ENCODE results near the gene PIP5K1A.
"Not testable (repeated sequence)": the region's sequence is repeated elsewhere in the genome, so short reads cannot be mapped to it uniquely, and the experiment has no call there.

Gene PIP5K1A

DNA sequence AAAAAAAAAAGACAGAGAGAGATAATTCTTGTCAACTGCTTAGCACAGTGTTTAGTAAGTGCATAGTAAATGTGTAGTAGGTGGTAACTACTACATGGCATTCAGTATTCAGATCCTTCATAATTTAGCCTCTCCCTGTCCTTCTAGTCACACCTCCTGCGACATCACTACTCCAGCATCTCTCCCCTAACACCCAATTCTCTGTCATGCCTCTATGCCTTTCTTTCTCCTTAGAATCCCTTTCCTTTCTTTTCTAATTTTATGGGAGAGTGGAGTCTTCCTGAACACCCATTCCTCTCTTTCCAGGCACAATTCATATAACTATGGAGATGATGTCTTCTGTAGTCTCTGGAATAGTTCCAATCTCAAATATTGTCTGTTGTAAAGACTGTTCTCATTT is 4.5 kb upstream of the PIP5K1A start:
- DNase-seq, result no peak

DNA sequence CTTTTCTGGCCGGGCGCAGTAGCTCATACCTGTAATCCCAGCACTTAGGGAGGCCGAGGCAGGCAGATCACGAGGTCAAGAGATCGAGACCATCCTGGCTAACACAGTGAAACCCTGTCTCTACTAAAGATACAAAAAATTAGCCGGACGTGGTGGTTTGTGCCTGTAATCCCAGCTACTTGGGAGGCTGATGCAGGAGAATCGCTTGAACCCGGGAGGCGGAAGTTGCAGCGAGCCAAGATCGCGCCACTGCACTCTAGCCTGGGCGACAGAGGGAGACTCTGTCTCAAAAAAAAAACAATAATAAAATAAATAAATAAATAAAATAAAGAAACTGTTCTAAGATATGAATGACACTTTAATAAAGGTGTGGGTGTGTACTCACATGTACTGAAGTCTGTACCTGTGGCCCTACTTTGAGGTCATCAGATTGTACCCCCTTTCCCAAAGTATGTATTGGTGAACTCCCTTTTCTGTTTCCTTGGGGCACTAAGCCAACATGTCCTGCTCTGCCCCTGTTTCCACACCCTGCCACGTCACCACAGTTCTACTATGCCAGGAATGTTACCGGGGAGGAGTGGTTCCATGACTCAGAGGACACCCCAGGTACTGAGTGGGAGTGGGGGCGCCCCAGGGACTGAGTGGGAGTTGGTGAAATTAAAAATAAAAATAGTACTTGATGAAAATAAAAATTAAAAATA is 3.3 kb upstream of the PIP5K1A start:
- DNase-seq, result not testable (repeated sequence)

DNA sequence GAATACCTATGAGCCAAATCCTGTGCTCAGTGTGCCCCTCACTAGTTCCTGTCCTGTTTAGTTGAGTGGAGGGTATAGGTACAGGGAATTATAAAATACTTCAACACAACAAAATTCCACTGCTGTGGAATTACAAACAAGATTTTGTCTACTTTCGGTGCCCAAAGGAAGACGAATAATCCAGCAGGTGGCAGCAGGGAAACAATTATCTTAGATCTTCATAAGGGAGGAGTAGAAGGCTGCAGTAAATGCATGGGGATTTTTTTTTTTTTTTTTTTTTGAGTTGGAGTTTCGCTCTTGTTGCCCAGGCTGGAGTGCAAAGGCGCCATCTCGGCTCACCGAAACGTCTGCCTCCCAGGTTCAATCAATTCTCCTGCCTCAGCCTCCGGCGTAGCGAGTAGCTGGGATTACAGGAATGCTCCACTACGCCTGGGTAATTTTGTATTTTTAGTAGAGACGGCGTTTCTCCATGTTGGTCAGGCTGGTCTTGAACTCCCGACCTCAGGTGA is 2.0 kb upstream of the PIP5K1A start:
- DNase-seq, result peak; percentile 52

DNA sequence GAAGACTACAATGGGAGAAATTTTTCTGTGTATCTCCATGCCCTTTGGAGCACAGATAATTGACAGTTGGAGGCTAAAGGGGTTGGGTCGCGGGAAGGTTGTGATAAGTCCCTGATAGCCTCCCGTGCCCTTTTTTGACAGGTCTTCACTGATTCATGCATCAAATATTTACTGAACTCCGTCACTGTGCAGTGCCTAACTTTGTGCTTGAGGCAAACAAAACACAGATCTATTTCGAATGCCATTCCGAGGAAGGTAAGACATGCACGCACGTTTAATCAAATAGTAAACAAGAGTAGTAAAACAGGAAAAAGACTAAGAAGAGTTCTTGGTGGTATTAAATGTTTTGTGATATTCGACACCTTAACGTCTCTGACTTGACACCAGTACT is 494 bp upstream of the PIP5K1A start:
- DNase-seq, result peak; percentile 44

DNA sequence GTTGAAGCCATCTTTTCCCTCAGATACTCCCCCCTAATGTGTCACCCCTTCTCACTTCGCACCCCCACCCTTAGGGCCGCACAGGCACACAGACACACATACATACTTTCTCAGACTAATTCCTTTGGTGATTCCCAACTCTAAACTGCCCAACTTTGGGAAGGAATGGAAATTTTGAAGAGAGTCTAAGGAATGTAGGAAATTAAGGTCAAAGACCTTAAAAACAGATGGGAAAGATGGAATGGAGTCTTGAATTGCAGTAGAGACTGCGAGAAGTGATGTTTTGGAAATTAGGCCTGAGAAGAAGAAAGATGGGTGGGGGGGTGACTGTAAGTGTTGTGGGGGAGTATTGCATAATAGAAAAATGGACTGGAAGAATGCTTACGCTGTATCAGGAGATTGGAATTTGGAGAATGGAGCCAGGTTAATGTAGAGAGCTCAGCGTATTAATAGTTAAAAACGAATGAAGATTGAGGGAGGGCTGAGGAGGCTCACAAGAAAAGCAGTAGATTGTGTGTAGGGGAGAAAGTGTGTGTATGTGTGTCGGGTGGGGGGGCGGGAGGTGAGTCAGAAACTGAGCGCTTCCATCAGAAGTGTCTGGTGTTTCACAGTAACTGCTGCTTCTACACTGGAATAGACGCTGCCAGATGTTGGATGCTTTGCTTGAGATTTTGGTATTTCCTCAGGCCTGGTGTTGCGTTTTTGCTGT is 1.7 kb downstream of the PIP5K1A start:
- DNase-seq, result no peak

DNA sequence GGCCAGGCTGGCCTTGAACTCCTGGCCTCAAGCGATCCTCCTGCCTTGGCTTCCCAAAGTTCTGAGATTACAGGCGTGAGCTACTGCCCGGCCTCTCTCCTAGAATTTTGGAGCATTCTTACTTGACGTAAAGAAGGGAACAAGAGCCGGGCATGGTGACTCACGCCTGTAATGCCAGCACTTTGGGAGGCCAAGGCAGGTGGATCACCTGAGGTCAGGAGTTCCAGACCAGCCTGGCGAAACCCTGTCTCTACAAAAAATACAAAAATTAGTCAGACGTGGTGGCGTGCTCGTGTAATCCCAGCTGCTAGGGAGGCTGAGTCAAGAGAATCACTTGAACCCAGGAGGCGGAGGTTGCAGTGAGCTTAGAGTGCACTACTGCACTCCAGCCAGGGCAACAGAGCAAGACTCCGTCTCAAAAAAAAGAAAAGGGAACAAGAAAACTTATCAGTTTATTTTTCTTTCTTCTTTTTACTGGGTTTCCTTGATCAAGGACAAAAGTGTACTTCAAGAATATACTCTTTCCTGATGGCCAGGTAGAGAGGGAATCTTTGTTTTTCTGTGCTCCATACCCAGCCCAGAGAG is 7.1 kb downstream of the PIP5K1A start:
- not testable (repeated sequence) for DNase-seq

DNA sequence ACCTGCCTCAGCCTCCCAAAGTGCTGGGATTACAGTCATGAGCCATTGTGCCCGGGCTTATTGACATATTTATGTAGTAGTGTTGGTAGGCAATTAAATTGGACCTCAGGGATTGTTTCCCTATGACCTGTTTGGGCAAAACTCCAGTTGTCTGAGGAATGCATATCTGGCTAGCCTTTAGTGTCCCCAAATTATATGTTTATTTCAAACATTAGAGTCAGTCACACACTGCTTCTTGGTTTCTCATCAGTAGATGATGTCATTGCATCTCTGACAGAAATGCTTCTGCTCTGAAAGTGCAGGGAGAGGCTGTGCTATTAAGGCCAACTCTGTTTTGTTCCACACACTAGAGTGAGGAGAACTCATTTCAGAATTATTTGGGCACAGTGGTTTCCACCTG is 12.5 kb downstream of the PIP5K1A start:
- no peak for DNase-seq

DNA sequence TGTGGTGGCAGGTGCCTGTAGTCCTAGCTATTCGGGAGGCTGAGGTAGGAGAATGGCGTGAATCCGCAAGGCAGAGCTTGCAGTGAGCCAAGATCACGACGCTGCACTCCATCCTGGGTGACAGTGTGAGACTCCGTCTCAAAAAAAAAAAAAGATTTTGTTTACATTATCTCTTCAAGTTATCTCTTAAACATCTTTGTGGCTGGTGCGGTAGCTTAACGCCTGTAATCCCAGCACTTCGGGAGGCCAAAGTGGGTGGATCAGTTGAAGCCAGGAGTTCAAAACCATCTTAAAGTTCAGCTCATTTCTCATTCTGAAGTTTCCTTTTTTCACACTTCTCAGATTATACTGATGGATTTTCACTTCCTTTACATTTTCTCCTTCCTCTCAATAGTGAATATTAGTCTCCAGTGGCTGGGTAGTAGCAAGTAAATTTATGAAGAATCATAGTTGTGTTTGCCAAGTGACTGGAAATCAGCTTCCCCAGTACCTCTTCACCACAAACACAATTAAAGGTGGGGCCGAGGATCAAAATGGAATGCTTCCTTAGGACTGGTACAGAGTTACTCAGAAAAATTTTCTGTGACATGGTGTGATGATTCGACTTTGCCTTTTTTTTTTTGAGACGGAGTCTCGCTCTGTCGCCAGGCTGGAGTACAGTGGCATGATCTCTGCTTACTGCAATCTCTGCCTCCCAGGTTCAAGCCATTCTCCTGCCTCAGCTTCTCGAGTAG is 13.8 kb downstream of the PIP5K1A start:
- no peak for DNase-seq

DNA sequence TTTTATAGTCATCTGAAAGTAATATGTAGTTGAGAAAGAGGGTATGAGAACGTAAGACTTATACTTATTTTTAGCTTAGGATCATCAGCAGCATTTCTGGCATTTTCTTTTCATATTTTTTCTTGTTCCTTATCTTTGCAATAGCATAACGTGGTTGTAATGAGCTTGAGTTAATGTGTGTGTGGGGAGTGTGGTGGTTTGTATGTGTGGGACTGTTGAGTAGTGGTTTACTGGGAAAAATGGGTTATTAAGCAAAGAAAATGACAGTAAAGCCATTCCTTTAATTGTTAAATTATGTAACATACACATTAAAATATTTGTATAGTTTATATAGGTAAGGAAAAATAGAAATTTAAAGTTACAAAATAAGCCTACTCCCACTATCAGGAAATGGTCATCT is 15.2 kb downstream of the PIP5K1A start:
- DNase-seq, result no peak

DNA sequence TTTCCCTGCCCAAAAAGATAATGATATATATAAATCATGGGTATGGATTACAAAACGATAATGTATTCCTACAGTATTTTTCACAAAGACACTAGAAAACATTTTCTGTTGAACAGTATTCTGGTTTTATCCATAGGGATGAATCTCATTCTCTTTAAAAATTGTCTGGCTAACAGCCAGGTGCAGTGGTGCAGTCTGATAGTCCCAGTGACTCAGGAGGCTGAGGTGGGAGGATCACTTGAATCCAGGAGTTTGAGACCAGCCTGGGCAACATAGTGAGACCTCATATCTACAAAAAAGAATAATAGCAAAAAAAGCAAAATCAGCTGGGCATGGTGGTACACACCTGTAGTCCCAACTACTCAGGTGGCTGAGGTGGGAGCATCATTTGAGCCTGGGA is 23.3 kb downstream of the PIP5K1A start:
- DNase-seq, result no peak

DNA sequence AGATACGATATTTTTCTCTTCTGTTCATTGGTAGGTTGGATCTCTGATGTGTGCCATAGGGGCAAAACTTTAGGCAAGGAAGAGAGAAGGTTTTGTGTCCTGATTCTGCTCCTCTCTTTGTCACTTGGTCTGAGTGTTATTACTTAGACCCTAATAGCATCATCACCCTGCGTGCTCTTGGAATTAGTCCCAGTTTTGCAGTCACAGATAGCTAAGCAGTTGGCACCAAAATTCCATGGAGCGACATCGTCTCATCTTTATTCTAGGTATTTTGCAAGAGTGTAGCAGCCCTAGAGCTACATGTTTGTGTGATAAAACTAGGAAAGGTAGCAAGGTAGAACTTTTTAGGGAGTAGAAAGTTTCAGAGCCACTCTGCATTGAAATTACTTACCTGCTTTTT is 23.8 kb downstream of the PIP5K1A start:
- DNase-seq, result no peak

DNA sequence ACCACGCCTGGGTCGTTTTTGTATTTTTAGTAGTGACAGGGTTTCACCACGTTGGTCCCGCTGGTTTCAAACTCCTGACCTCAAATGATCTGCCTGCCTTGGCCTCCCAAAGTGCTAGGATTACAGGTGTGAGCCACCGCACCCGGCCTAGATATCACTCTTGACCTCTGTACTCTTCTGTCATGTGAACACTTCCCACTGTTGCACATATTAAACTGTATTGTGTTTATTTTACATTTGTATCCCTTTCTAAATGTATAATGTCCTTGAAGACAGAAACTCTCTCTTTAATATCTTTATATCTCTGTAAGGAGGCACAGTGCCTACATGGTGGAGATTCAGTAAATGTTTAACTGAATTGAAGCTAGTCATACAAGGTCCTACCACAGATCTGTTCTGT is 36.9 kb downstream of the PIP5K1A start:
- no peak for DNase-seq

DNA sequence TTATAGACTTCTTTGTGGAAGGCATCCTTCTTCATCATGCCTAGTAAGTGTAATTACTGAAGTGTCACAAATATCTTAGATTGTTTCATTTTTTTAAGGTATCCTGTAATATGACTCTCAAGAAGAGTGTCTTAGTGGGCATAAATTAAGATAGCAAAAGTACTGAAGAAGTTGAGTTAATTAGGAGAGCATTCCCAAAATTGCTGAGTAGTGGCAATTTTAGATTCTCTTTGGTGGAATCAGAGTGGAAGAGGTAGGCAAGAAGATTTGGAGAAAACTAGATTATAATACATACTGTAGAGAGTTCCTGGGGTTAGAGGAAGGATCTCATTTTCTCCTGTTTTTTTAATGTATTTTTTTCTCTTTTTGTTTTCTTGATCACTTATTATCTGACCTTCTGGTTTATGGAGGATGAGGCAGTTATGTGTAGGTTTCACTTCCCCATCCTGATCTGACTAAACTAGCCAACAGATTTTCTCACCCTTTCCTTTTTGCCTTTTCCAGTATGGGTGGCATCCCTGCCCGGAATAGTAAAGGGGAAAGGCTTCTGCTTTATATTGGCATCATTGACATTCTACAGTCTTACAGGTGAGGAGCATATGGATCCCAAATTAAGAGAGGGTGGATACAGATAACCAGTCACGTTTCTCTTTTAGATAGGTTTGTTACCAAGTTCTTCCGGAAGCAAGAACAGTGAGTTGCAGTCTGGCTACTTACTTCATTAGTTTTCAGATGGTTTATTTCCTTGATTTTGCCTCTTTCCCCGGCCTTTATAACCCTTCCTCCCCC is 39.5 kb downstream of the PIP5K1A start:
- no peak for DNase-seq

DNA sequence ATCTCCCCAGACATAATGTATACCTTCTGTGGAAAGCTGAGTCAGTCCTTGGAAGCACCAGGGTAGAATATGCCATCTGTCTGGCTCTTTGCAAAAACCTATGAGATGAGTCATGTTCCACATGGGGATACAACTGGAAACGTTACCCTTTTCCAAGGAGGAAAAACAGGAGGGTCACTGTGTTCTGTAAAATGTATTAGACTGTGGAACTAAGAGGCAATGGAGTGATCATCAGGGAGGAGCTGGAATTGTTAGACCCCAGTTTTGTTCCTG is 40.1 kb downstream of the PIP5K1A start:
- no peak for DNase-seq

DNA sequence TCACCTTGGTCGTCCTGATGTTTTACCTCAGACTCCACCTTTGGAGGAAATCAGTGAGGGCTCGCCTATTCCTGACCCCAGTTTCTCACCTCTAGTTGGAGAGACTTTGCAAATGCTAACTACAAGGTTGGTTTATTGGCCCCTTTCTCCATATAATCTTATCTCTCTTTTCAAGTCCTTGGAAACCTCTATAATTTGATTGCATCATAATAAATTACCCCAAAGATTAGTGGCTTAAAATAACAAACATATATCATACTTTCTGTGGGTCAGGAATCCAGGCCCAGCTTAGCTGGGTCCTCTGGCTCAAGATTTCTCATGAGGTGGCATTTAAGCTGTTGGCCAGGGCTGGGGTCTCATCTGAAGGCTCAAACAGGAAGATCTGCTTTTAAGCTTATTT is 44.1 kb downstream of the PIP5K1A start:
- no peak for DNase-seq

DNA sequence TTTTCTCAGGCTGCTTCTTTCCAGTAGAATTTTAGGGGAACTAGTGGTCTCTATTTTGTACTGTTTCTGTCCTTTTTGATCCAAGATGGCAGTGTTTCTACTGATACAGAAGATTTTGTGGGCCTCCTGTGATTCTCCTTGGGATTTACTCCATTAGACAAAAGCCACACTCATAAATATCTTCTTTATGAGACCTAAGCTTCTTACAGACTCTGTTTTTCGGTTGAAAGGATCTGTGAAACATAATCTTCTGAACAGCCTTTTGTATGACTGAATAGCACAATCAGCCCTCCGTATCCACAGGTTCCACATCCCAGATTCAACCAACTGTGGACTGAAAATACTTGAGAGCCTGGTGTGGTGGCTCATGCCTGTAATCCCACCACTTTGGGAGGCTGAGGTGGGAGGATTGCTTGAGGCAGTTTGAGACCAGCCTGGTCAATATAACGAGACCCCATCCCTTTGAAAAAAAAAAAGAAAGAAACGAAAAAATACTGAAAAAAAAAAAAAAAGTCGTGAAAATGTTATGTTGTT is 45.4 kb downstream of the PIP5K1A start:
- DNase-seq, result no peak

DNA sequence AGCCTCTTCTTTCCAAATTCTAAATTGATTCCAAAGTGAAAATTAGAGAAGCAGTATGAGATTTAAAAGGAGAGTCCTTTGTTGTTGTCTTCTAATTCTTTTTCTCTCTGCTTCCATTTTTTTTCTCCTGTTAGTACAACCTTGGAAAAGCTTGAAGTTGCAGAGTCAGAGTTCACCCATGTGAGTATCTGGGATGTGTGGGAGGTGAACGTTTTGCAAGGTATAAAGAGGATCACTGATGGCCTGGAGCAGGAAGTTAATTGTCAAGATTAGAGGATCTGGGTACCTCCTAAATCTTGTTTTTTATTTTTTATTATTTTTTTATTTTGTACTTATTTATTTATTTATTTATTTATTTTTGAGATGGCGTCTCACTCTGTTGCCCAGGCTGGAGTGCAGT is 48.4 kb downstream of the PIP5K1A start:
- DNase-seq, result no peak

DNA sequence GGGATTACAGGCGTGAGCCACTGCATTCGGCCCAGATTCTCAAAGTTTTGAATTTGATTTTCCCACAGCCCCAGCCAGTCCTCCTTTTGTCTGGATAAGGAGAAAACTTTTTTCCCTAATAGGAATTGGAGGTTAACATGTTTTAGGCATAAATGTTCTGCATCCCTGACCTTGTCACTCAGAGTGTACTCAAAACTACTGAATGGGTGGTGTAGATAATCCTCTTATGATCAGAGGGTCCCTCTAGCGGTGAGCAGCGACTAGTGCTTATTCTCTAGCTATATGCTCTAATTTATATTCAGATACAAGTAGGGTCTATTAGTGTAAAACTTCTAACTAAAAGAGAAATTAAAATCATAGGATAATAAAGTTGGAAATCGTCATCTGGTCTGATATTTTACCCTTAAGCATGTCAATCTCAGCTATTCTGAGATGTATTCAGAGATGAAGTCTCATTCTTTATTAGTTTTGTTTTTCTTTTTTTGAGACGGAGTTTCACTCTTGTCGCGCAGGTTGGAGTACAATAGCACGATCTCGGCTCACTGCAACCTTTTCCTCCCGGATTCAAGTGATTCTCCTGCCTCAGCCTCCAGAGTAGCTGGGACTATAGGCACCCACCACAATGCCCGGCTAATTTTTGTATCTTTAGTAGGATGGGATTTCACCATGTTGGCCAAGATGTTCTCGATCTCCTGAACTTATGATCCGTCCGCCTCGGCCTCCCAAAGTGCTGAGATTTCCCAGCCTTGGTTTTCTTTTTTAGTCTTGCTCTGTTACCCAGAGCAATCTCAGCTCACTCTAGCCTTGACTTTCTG is 53.5 kb downstream of the PIP5K1A start:
- peak; percentile 49 for DNase-seq

DNA sequence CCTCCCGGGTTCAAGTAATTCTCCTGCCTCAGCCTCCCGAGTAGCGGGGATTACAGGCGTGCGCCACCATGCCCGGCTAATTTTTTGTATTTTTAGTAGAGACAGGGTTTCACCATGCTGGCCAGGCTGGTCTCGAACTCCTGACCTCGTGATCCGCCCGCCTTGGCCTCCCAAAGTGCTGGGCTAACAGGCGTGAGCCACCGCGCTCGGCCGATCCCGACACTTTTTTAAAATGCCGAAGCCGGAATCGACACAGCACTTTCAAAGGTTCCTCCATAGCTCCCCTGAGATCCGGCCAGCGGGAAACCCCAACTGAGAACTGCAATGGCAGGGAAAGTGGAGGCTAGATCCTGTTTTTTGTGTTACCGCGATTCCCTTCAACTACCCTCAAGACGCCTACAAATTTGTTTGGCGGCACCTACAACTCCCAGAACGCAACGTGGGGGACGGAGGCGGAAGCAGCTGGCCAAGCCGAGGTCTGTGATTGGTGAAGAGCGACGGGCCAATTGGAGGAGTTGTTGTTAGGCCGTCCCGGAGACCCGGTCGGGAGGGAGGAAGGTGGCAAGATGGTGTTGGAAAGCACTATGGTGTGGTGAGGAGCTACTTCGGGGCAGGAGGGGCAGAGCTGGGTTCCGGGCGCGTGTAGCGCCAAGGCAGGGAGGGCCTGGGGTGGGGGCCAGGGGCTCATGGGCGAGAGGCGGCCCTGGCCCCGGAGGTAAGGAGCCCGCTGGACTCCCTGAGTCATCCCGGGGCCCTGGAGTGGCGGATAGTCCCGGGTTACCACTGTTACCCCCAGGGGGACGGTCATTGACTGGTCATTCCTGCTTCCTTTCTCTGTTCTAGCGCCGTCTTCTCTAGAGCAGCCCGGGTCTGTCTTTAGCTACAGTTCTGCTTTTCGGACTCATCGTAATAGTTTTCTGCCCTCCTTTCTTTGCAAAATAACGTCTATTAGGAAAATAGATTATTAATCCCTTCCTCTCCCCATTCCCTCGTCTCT is 56.2 kb downstream of the PIP5K1A start, which contains the start of gene PSMD4:
TSS of gene PSMD4 (plus strand) at position 518 of the 997 bp plus-strand sequence. CDS start at position 567, 49 bp downstream.
- peak; percentile 97 for DNase-seq

DNA sequence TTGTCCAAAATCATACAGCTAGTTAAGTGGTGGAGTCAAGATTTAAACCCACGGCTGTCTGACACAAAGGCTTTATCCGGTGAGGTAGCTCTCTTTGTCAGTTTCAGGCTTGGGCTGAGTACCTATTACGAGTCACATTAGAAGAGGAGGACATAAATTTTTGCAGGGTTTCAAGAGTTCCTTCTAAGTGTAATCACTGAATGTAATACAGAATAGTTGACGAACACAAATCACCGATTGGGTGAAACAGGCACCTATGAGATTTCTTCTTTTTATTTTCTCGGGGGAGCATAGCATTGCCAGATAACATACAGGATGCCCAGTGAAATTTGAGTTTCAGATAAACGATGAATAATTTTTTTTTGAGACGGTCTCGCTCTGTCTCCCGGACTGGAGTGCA is 57.0 kb downstream of the PIP5K1A start:
- no peak for DNase-seq
